ENCODE results near the gene GAL3ST3.
"Not testable (repeated sequence)": the region's sequence is repeated elsewhere in the genome, so short reads cannot be mapped to it uniquely, and the experiment has no call there.

Gene GAL3ST3

DNA sequence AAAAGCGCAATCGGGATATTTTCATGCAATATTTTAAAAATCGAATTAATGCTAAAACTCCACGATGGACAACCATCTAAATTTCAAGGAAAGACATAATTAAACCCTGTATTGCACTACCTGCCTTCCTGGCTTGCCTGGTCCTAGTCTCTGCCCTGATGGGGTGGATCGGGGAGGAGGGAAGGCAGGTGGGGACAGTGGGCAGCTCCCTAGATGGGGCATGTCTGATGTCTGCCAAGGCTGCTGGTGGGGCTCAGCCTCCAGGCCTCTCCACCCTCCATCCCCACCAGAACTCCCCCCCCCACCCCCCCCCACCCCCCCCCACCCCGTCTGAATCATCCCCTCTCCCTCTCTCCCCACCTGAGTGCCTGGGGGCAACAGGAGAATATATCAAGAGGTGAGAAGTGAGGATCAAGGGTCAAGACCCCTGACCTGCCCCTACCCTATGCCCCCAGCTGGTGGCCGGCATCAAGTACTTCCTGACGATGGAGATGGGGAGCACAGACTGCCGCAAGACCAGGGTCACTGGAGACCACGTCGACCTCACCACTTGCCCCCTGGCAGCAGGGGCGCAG is 36.5 kb downstream of the GAL3ST3 start:
- no peak for DNase-seq

DNA sequence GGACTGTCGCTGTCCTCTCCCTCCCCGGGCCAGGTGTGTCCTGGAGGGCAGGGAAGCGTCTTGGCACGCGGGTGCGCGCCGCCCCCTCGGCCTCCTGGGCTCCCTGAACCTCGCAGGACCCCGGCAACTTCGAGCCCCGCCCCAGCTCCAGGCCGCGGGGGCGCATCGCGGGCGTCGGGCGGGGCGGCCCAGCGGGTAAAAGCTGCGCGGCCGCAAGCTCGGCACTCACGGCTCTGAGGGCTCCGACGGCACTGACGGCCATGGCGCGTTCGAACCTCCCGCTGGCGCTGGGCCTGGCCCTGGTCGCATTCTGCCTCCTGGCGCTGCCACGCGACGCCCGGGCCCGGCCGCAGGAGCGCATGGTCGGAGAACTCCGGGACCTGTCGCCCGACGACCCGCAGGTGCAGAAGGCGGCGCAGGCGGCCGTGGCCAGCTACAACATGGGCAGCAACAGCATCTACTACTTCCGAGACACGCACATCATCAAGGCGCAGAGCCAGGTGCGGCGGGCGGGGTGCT is 37.1 kb downstream of the GAL3ST3 start, which contains the start of gene CST6:
Gene CST6 (plus strand): TSS at position 224 of the 519 bp plus-strand sequence. CDS start 37 bp downstream, at position 261.
- no peak for DNase-seq

DNA sequence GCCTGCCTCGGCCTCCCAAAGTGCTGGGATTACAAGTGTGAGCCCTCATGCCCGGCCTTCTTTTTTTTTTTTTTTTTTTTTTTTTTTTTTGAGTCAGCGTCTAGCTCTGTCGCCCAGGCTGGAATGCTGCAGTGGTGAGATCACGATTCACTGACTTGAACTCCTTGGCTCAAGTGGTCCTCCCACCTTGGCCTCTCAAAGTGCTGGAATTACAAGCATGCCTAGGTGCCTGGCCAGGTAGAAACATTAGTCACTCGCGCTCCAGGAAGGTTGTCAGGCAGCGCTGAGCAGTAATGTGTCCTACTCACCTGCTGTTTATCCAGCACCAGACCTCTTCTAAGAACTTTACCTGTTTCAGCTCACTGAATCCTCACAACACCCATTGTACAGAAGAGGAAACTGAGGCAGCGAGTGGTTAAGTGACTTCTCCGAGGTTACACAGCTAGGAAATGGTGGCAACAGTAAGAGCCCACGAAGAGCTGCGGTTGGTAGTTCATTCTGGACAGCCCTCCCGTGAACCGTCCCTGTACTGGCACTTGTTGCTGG is 37.6 kb downstream of the GAL3ST3 start:
- DNase-seq = no peak

DNA sequence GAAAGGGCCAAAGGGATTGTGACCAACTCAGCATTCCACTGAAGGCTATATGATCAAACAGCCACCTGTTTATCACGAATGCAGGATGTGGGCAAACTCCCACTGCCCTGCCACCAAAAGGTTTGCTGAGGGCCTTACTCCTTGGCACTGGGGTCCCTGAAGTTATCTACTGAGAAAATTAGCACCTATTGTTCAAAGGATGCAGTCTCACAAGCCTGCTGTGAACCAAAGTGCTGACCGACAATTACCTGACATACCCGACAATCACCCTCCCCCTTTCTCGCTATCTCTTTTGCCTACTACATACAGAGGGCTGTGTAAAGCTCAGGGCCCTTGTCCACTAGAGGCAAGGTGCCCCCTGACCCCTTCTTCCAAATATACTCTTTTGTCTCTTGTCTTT is 38.9 kb downstream of the GAL3ST3 start:
- not testable (repeated sequence) for DNase-seq

DNA sequence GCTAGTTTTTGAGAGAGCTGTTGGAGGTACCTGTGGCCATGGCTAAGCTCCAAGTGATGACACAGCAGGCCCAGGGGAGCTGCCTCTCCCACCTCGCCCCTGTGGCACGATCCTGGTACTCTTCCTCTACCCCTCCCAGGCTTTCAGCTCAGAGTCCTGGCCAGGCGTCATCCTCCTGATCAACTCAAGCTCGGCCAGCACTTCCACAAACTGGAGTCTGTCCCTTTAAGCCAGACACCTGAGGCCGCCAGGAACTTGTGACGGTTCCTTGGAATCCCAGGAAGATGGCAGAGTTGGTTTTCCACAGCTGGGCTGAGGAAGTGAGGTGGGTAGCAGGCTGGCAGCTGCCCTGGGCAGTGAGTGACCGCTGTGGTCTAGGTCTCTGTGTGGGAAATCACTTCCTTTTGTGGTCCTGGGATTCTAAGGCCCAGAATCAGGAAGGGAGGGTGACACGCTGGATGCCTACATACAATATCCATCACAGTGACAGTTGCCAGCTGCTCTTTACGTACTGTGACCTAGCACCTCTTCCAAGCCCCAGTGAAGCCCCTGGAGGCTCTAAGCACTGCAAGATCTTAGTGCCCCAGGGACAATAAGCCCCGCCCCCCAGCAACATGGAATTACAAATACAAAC is 40.4 kb downstream of the GAL3ST3 start:
- DNase-seq = no peak

- no peak for DNase-seq
These were observed 40.9 kb downstream of the GAL3ST3 start for GRCh38 chr11:66008095-66008467.

- DNase-seq = no peak
These were observed 41.7 kb downstream of the GAL3ST3 start for GRCh38 chr11:66007201-66007634.

DNA sequence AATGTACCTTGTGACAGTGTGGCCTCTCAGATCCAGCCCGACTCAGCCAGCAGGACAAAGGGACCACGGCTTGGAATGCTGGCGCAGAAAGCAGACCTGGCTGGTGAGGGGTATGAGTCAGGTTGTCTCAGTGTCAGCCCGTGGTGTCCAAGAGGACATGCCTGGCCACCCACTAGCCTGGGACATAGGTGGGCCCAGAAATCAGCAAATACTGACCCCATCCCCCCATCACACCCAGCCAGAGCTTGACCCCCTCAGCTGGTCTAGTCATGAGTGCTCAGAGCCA is 42.1 kb downstream of the GAL3ST3 start:
- DNase-seq = no peak

- DNase-seq = no peak
These were observed 42.6 kb downstream of the GAL3ST3 start for GRCh38 chr11:66006134-66006890.

DNA sequence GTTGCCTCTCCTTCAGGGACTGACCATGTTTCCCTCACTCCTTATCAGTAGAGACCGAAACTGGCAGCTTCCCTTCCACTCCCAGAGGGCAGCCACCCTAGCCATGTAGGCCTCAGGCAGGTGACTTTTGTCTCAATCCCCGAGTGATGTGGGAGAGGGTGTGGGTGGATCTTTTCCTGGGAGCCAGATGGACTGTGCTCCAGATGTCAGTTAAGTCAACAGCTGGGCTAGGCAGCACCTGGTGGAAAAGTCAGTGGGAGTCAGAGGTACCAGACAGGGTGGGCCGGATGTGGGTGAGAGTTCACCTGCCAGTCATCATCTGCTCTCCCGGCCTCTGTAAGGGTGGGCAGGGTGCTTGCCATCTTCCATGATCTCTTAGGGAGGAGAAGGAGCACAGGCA is 44.8 kb downstream of the GAL3ST3 start:
- DNase-seq = no peak

DNA sequence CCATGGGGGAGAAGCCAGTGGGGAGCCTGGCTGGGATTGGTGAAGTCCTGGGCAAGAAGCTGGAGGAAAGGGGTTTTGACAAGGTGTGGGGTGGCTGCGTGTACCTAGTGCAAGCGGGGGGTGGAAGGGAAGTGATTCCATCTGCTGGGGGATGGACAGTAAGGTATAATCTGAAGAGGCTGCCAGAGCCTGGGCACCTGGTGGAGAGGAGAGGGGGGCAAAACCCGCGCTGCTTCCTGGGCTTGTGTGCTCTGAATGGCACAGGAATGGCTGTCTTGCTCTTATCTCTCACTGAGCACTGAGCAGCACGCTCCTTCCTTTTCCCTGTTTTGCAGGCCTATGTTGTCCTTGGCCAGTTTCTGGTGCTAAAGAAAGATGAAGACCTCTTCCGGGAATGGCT is 45.7 kb downstream of the GAL3ST3 start:
- no peak for DNase-seq

DNA sequence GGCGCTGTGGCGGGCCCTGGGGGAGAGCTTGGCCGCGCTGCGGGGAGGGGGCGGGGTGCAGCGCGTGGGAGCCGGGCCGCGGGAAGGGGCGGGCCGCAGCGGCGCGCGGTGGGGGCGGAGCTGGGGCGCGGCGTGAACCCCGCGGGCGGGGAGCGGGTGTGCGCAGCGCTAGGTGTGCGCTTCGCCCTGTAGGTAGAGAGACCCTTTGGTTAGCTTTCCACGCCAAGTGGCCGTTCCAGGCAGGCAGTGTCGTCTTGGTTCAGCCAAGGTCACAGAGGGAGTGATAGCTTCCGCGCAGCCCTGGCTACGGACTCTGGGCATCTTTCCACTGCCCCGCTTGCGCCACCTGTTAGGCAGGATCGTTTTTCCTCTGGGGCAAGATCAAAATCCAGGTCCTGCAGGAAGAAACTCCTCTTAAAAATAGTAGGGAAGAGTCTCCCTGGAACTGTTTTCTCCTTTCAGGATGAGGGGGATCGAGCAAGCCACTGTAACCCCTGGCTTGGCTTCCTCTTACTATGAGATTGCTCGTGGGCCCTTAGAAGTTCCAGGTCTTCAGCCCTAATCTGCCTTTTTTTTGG is 46.2 kb downstream of the GAL3ST3 start:
- DNase-seq = no peak

- DNase-seq = peak; percentile 97
These were observed 46.9 kb downstream of the GAL3ST3 start, which contains the start of the genes BANF1 and EIF1AD for GRCh38 chr11:66001942-66002647. Gene BANF1, plus strand, starts transcription at chr11:66002503. Its CDS starts 748 bp downstream, at chr11:66003251. Gene EIF1AD, minus strand, starts transcription at chr11:66002157. Its CDS starts 1,768 bp downstream, at chr11:66000389.

DNA sequence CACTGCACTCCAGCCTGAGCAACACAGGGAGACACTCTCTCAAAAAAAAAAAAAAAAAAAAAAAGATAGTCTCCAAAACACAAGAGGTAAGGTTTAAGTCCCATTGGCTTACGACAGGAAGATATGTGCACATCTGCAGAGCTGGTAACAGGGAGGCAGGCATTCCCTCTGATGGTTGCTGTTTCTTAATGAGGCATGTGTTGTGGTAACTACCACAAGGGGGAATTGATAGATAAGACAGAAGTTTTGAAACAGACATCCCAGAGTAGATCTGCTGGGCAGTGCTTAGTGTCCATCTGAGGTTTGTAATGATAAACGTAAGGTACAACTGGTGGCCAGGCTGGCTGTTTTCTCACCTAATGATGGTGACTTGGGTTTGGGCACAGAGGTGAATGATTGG is 51.7 kb downstream of the GAL3ST3 start:
- DNase-seq = no peak

DNA sequence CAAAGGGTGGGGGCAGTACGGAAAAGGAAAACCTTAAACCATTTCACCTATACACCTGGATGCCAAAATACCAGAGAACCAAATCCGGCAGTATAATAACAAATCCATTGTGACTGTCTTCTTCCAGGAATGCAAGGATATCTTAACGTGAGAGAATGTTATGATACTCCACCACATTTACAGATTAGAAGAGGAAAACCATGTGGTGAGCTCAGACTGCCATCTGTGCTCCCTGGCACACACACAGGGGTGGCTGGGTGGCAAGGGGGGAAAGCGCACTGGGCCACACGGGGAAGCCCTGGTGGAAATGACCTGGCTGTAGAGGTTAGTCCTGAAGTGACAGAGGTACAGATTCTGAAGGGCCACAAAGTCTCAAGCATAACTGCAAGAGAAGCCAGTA is 56.9 kb downstream of the GAL3ST3 start:
- DNase-seq = no peak

All from NCI-H1092 (cell line).